Hepatocyte (in vitro differentiated cells): ENCODE results near the gene TEX52. TPM values are rescaled to one million over a fixed set of nuclear protein-coding genes. Genes with fewer than 3 reads are reported as not detected.

Experiments used
- DNase-seq: peaks from one replicate; pipeline ENCODE4 v3.0.0-alpha.2; 2016; ENCODE audit warnings: low spot score
- H2AFZ ChIP-seq: fragments of 200-600 bp; sonication (generic); 2 replicates; pipeline ENCODE4 v1.6.0; 2016; ENCODE audit warnings: antibody characterized with exemption, mild to moderate bottlenecking
- H3K27ac ChIP-seq: fragments of 200-600 bp; sonication (generic); 2 replicates; pipeline ENCODE4 v1.5.1; 2016; ENCODE audit warnings: mild to moderate bottlenecking
- H3K27me3 ChIP-seq: fragments of 200-600 bp; sonication (generic); 2 replicates; pipeline ENCODE4 v1.6.1; 2016
- H3K36me3 ChIP-seq: fragments of 200-600 bp; sonication (generic); replicated peaks from 2 replicates; pipeline ENCODE4 v1.5.1; 2016; ENCODE audit warnings: low read depth; ENCODE audit not compliant: insufficient read depth
- H3K4me1 ChIP-seq: fragments of 200-600 bp; sonication (generic); 2 replicates; pipeline ENCODE4 v1.5.1; 2016; ENCODE audit warnings: mild to moderate bottlenecking, moderate library complexity; ENCODE audit not compliant: insufficient read depth
- H3K4me2 ChIP-seq: fragments of 200-600 bp; sonication (generic); 2 replicates; pipeline ENCODE4 v1.6.0; 2016
- H3K4me3 ChIP-seq: fragments of 200-600 bp; sonication (generic); 2 replicates; pipeline ENCODE4 v1.5.1; 2016; ENCODE audit warnings: mild to moderate bottlenecking
- H3K79me2 ChIP-seq: fragments of 200-600 bp; sonication (generic); 2 replicates; pipeline ENCODE4 v1.6.0; 2017; ENCODE audit warnings: mild to moderate bottlenecking
- H3K9me2 ChIP-seq: fragments of 200-600 bp; sonication (generic); replicated peaks from 2 replicates; pipeline ENCODE4 v1.6.0; 2017; ENCODE audit warnings: mild to moderate bottlenecking; ENCODE audit not compliant: insufficient read depth
- H3K9me3 ChIP-seq: fragments of 200-600 bp; sonication (generic); 2 replicates; pipeline ENCODE4 v1.5.1; 2016; ENCODE audit warnings: low read depth, mild to moderate bottlenecking
- H4K20me1 ChIP-seq: fragments of 200-600 bp; sonication (generic); 2 replicates; pipeline ENCODE4 v1.6.0; 2016; ENCODE audit warnings: mild to moderate bottlenecking; ENCODE audit not compliant: insufficient read depth, poor library complexity, severe bottlenecking
- CTCF ChIP-seq: fragments of 200-600 bp; sonication (generic); IDR thresholded peaks from 2 replicates; pipeline ENCODE4 v1.5.1; 2016; ENCODE audit warnings: antibody characterized with exemption, mild to moderate bottlenecking; ENCODE audit not compliant: poor library complexity
- EZH2 ChIP-seq: fragments of 200-600 bp; sonication (generic); IDR thresholded peaks from 2 replicates; pipeline ENCODE4 v1.6.1; 2016; ENCODE audit warnings: antibody characterized with exemption, mild to moderate bottlenecking, borderline replicate concordance
- EZH2phosphoT487 ChIP-seq: fragments of 200-600 bp; sonication (generic); IDR thresholded peaks from one replicate; pipeline ENCODE4 v1.6.1; 2018; ENCODE audit warnings: antibody characterized with exemption, mild to moderate bottlenecking, low read depth, moderate library complexity; ENCODE audit not compliant: unreplicated experiment, severe bottlenecking
- WGBS: methylation state at CpG from one replicate; pipeline ENCODE4 v1.1.6; 2016; ENCODE audit warnings: low lambda C conversion rate; ENCODE audit errors: missing lambda C conversion rate; 5-methylcytosine and 5-hydroxymethylcytosine counted together
- polyA plus RNA-seq: library from polyadenylated mRNA; unstranded; fragments of >200 nt; fragmentation: Nextera tagmentation; extraction: Ambion mirVana; gene quantifications from 2 replicates; pipeline ENCODE4 v1.2.1, GENCODE V29; 2016
- total RNA-seq: library from RNA; depleted of rRNA; stranded (reverse); fragments of >200 nt; gene quantifications from 2 replicates; pipeline ENCODE4 v1.2.3, GENCODE V29; 2014

Gene TEX52
- total and polyA plus RNA-seq, 2 experiments from 2014 or later, result not detected

GRCh38 chr12:2803635-2804392 is 53.0 kb downstream of the TEX52 start:
- Histone ChIP-seq H3K4me3 (no peak overlapping the region), H3K79me2 (no peaks in the 10 kb centered on the region), H3K27me3 (no peaks in the 10 kb centered on the region), H3K36me3 (no peaks in the 10 kb centered on the region), H3K9me2 (no peaks in the 10 kb centered on the region), H3K4me2 (no peak overlapping the region), H3K27ac (peak overlapping the region; percentile 31), H3K4me1 (peaks cover 2% of the 10 kb centered on the region), H3K9me3 (no peaks in the 10 kb centered on the region), H2AFZ (no peak overlapping the region), H4K20me1 (no peaks in the 10 kb centered on the region)
- DNase-seq, result no peak
- TF ChIP-seq EZH2, result no peak
- no peak for TF ChIP-seq EZH2phosphoT487
- no peak for TF ChIP-seq CTCF
- 87% methylated on average over 7 of the region's 7 CpGs for WGBS

DNA sequence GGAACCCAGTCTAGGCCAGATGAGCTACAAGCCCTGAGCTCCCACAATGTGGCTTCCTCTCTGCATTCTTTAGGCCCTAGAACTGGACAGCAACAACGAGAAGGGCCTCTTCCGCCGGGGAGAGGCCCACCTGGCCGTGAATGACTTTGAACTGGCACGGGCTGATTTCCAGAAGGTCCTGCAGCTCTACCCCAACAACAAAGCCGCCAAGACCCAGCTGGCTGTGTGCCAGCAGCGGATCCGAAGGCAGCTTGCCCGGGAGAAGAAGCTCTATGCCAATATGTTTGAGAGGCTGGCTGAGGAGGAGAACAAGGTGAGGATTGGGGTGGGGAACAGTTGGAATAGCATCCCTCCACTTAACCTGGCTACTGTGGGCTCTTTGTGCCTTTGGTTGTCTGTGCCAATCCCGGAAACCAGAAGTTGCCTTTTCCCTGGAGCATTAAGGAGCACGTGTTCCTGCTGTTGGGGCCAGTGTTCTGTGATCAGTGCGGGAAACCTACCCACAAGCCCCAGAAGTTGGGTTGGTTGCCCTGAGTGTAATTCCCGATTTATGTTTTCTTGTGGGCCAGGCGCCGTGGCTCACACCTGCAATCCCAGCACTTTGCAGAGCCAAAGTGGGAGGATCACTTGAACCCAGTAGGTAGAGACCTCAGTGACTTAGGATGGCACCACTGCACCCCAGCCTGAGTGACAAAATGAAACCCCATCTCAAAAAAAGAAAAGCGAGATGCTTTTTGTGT is 55.6 kb downstream of the TEX52 start:
- 94% methylated on average over 16 of the region's 16 CpGs for WGBS
- H3K9me3 ChIP-seq, result no peaks in the 10 kb centered on the region
- H3K27ac ChIP-seq, result no peak overlapping the region
- no peaks in the 10 kb centered on the region for H3K36me3 ChIP-seq
- no peak for DNase-seq
- H3K79me2 ChIP-seq, result peaks cover 24% of the 10 kb centered on the region
- no peak overlapping the region for H3K4me2 ChIP-seq
- H3K4me1 ChIP-seq, result peaks cover 6% of the 10 kb centered on the region
- H3K4me3 ChIP-seq, result no peak overlapping the region
- TF ChIP-seq EZH2 (no peak), EZH2phosphoT487 (no peak), CTCF (no peak)
- no peaks in the 10 kb centered on the region for H3K9me2 ChIP-seq
- H4K20me1 ChIP-seq, result peaks cover 21% of the 10 kb centered on the region
- H3K27me3 ChIP-seq, result no peaks in the 10 kb centered on the region
- no peak overlapping the region for H2AFZ ChIP-seq

DNA sequence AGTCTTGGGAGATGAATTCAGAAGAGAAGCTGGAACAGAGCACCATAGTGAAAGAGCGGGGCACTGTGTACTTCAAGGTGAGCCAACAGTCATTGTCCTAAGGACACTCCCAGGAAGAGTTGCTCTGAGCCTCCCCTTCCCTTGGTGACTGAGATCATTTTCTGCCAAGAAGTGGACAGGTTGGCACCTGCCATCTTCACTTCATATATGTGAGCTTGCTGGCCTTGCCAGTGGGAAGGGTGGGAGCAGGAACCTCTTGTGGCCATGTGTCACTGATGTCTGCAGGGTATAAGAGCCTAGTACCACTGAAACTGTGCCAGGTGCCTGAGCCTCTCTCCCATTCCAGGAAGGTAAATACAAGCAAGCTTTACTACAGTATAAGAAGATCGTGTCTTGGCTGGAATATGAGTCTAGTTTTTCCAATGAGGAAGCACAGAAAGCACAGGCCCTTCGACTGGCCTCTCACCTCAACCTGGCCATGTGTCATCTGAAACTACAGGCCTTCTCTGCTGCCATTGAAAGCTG is 56.7 kb downstream of the TEX52 start:
- DNase-seq, result no peak
- H3K36me3 ChIP-seq, result no peaks in the 10 kb centered on the region
- H3K4me3 ChIP-seq, result no peak overlapping the region
- H3K79me2 ChIP-seq, result peaks cover 28% of the 10 kb centered on the region
- no peak overlapping the region for H3K27ac ChIP-seq
- no peaks in the 10 kb centered on the region for H3K27me3 ChIP-seq
- peaks cover 6% of the 10 kb centered on the region for H3K4me1 ChIP-seq
- H2AFZ ChIP-seq, result no peak overlapping the region
- peaks cover 25% of the 10 kb centered on the region for H4K20me1 ChIP-seq
- no peaks in the 10 kb centered on the region for H3K9me3 ChIP-seq
- WGBS, result 98% methylated on average over 3 of the region's 3 CpGs
- TF ChIP-seq EZH2phosphoT487 (no peak), CTCF (no peak), EZH2 (no peak)
- H3K4me2 ChIP-seq, result no peak overlapping the region
- no peaks in the 10 kb centered on the region for H3K9me2 ChIP-seq

Other genes with a start within 250 kb of the TEX52 start
- 46.4 and 52.1 TPM in 2 replicates for gene FKBP4, start 62.1 kb downstream of the TEX52 start, total RNA-seq
- 70.9 and 77.9 TPM in 2 replicates for gene FKBP4, start 62.1 kb downstream of the TEX52 start, polyA plus RNA-seq
- gene ITFG2, start 44.4 kb downstream of the TEX52 start, total RNA-seq, result 19.5 and 20.9 TPM in 2 replicates
- gene ITFG2, start 44.4 kb downstream of the TEX52 start, polyA plus RNA-seq, result 23.5 and 31.7 TPM in 2 replicates
- not detected in 2 replicates for gene NRIP2, start 22.0 kb downstream of the TEX52 start, total RNA-seq
- 0.30 and 0.95 TPM in 2 replicates for gene NRIP2, start 22.0 kb downstream of the TEX52 start, polyA plus RNA-seq
- 4.3 and 6.8 TPM in 2 replicates for gene FOXM1, start 20.1 kb upstream of the TEX52 start, total RNA-seq
- 9.4 and 11.0 TPM in 2 replicates for gene FOXM1, start 20.1 kb upstream of the TEX52 start, polyA plus RNA-seq
- 29.1 and 30.5 TPM in 2 replicates for gene RHNO1, start 20.2 kb upstream of the TEX52 start, total RNA-seq
- gene RHNO1, start 20.2 kb upstream of the TEX52 start, polyA plus RNA-seq, result 29.8 and 35.5 TPM in 2 replicates
- 19.0 TPM in 2 replicates for gene TULP3, start 33.9 kb upstream of the TEX52 start, total RNA-seq
- 21.9 and 22.9 TPM in 2 replicates for gene TULP3, start 33.9 kb upstream of the TEX52 start, polyA plus RNA-seq
- 5.5 and 8.3 TPM in 2 replicates for gene TEAD4, start 102.4 kb upstream of the TEX52 start, total RNA-seq
- 12.0 and 12.7 TPM in 2 replicates for gene TEAD4, start 102.4 kb upstream of the TEX52 start, polyA plus RNA-seq
- 35.3 and 38.6 TPM in 2 replicates for gene TSPAN9, start 220.3 kb upstream of the TEX52 start, total RNA-seq
- 16.6 and 19.8 TPM in 2 replicates for gene TSPAN9, start 220.3 kb upstream of the TEX52 start, polyA plus RNA-seq